Glomerular endothelial cell (primary cell): ENCODE data around the gene FBLN2. TPM values are rescaled to one million over a fixed set of nuclear protein-coding genes. Genes with fewer than 3 reads are reported as not detected.

ENCODE experiments used
- DNase-seq: peaks from one replicate; pipeline ENCODE4 v3.0.0-alpha.2; 2011; ENCODE audit warnings: low read depth, low spot score; ENCODE audit errors: extremely low read depth
- total RNA-seq: library from RNA; depleted of rRNA; stranded (reverse); fragments of >200 nt; gene quantifications from 2 replicates; pipeline ENCODE4 v1.2.3, GENCODE V29; 2015

FBLN2 gene
- total RNA-seq, 1 donor from 2014 or later: 14.2 TPM

DNA sequence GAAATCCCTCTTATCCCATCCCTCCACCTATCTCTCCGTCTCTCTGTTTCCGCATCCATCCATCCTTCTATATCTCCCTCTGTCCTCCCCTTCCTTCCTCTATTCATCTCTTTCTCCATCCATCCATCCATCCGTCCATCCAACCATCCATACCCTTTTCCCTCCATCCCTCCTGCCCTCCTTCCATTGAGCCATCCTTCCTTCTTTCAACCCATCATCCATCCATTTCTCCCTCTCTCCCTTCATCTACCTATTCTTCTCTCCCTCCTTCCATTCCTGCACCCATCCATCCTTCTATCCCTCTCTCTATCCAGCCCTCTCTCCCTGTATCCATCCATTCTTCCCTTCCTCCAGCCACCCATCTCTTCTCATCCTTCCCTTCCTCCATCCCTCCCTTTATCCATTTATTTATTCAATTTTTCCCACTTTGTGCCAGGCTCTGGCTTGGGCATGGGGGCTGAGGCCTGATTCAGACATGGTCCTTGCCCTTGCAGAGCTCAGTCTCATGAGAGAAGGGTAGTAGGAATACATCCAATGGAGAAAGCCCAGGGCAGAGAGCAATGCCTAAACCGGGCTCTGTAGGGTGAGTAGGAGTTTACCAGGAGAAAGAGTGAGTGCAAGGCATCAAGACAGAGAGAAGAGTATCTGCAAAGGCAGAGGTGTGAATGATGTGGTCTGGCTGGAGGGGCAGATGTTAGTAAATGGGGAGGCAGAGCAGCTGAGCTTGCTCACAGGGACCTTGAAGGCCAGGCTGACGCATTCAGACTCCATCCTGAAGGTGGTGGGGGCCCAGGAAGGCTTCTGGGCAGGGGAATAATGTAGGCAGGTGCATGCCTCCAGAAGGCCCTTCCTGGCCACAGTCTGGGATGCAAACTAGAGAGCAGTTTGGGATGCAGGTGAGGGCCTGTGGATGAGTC lies 19.5 kb upstream of the FBLN2 start:
- DNase-seq: no peak

GRCh38 chr3:13530241-13531009 lies 18.5 kb upstream of the FBLN2 start:
- no peak for DNase-seq

GRCh38 chr3:13532085-13532484 lies 16.8 kb upstream of the FBLN2 start:
- no peak for DNase-seq

DNA sequence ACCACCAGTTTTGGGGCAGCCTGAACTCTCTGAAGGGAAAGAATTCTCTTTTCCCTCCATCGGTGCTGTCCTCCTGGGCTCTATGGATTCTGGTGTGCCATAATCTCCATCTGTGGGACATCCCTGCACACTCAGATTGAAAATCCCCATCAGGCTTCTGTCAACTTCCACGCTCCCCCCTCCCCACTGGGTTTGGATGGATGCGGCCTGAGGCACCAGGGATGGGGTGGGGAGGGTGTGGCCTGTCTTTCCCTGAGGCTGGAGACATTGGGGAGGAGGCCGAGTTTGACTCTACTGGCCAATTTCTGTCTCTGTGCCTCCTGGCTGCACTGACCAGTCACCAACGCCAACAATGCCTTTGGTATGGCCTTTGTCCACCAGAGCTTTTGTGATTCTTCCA lies 16.3 kb upstream of the FBLN2 start:
- no peak for DNase-seq

DNA sequence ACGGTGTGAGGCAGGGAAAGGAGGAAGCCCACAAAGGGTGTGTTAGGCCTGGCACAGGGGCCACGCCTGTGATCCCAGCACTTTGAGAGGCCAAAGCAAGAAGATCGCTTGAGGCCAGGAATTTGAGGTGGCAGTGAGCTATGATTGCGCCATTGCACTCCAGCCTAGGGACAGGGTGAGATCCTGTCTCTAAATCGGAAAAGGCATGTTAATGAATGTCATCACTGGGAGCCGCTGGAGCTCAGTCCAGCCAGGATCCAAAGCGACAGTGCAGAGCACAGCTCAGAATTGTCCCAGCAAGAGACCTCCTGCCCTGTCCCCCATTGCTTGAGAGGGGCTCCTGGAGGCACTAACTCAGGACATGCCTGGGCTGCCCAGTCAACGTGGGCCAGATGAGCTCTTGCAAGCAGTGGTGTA lies 15.0 kb upstream of the FBLN2 start:
- no peak for DNase-seq

GRCh38 chr3:13535526-13535875 lies 13.4 kb upstream of the FBLN2 start:
- DNase-seq: no peak

GRCh38 chr3:13535905-13536304 lies 13.0 kb upstream of the FBLN2 start:
- no peak for DNase-seq

DNA sequence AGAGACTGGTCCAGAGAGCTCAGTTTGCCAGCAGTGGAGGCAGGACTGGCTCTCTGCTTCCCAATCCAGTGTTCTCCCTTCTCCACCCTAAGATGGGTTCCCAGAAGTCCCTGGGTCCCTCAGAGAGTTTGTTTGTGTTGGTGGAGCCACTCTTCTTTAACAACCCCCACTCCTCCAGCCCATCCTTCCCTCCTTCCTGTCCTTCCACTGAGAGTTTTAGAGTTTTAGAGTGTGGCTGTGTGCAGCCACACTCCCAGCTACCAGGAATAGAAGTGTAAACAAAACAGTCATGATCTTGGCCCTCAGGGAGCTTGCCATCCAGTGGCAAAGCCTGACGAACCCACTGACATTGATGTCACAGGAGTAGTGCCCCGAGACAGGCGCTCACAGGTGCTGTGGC lies 12.5 kb upstream of the FBLN2 start:
- DNase-seq: no peak

DNA sequence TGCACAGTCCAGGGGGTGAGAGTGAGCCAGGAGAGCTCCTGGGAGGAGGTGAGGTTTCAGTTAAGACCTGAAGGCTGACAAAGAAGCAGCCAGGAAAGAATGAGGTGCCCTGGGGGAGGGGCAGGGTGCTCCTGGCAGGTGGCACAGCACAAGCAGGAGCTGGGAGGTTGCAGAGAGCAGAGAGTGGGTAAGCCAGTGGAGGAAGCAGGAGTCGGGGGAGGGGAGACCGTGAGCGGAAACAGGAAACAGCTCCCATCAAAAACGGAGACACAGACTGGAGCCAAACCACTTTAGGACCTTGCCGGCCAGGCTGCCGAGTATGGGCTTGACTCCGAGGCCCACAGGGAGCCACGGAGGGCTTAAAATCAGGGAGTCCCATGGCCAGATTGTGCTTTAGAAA lies 12.1 kb upstream of the FBLN2 start:
- DNase-seq: no peak

GRCh38 chr3:13537244-13537908 lies 11.5 kb upstream of the FBLN2 start:
- DNase-seq: no peak

- no peak for DNase-seq
These were observed 11.0 kb upstream of the FBLN2 start for GRCh38 chr3:13537909-13538296.

GRCh38 chr3:13538520-13539291 lies 10.2 kb upstream of the FBLN2 start:
- no peak for DNase-seq

DNA sequence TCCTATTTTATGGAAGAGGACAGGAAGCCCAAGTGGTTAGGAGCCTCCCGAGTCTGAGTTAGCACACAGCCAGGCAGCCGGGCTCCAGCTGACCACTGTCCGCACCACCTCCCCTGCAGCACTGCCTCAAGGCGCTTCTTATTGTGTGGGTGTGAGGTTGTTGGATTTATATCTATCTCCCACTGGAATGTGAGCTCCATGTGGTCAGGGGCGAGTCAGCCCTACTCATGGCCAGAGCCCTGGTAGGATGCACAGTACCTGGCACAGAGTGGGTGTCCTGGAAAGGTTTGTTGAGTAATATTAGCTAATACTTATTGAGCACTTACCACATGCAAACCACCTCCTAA lies 9.7 kb upstream of the FBLN2 start:
- no peak for DNase-seq

- no peak for DNase-seq
These were observed 9.3 kb upstream of the FBLN2 start for GRCh38 chr3:13539671-13540070.

- DNase-seq: no peak
These were observed 8.5 kb upstream of the FBLN2 start for GRCh38 chr3:13540297-13540995.

- no peak for DNase-seq
These were observed 7.2 kb upstream of the FBLN2 start for GRCh38 chr3:13541691-13542090.

- DNase-seq: no peak
These were observed 6.8 kb upstream of the FBLN2 start for GRCh38 chr3:13542142-13542541.

GRCh38 chr3:13543253-13543652 lies 5.7 kb upstream of the FBLN2 start:
- DNase-seq: no peak

GRCh38 chr3:13544293-13544831 lies 4.6 kb upstream of the FBLN2 start:
- DNase-seq: no peak
